Stimulated activated CD8-positive, alpha-beta memory T cell treated with anti-CD3 and anti-CD28 coated beads, Interleukin-7, amount 100 ng/mL, for 4 hours (primary cell): ENCODE measurements around the gene RBM6.
A peak's percentile ranks its signal among the peaks of the same experiment; 100 is the strongest.
"Not testable (repeated sequence)": the region's sequence is repeated elsewhere in the genome, so short reads cannot be mapped to it uniquely, and the experiment has no call there.

ENCODE experiments used
- DNase-seq, 2 donors: peaks; one replicate each; pipeline ENCODE4 v3.0.0-alpha.2; 2020; ENCODE audit warnings: low read depth in 2 of 2

The RBM6 gene

GRCh38 chr3:49914906-49915305 is 25.0 kb upstream of the RBM6 start:
- DNase-seq: no peak

- no peak for DNase-seq
These were observed 23.3 kb upstream of the RBM6 start for GRCh38 chr3:49916686-49917085.

GRCh38 chr3:49917806-49918590 is 22.0 kb upstream of the RBM6 start:
- not testable (repeated sequence) for DNase-seq

GRCh38 chr3:49924683-49925082 is 15.3 kb upstream of the RBM6 start:
- DNase-seq: no peak

GRCh38 chr3:49925485-49925884 is 14.5 kb upstream of the RBM6 start:
- no peak for DNase-seq

GRCh38 chr3:49926117-49926728 is 13.7 kb upstream of the RBM6 start:
- DNase-seq: no peak

- no peak for DNase-seq
These were observed 12.2 kb upstream of the RBM6 start for GRCh38 chr3:49927798-49928197.

GRCh38 chr3:49928481-49929017 is 11.4 kb upstream of the RBM6 start:
- no peak for DNase-seq

GRCh38 chr3:49929291-49930167 is 10.4 kb upstream of the RBM6 start, which contains the start of gene MON1A:
Gene MON1A, minus strand, starts transcription at chr3:49929811. Its CDS starts 16,465 bp downstream, at chr3:49913346.
- DNase-seq: peak; percentile 68 to 77

GRCh38 chr3:49930168-49930690 is 9.7 kb upstream of the RBM6 start:
- DNase-seq: no peak

GRCh38 chr3:49930922-49931321 is 9.0 kb upstream of the RBM6 start:
- DNase-seq: no peak

GRCh38 chr3:49932281-49932680 is 7.7 kb upstream of the RBM6 start:
- DNase-seq: not testable (repeated sequence)

- DNase-seq: no peak
These were observed 2.9 kb upstream of the RBM6 start for GRCh38 chr3:49937090-49937489.

- DNase-seq: no peak
These were observed 808 bp downstream of the RBM6 start for GRCh38 chr3:49940667-49941249.

- DNase-seq: no peak
These were observed 2.7 kb downstream of the RBM6 start for GRCh38 chr3:49942651-49943050.

- DNase-seq: no peak
These were observed 13.0 kb downstream of the RBM6 start for GRCh38 chr3:49952924-49953323.

- no peak for DNase-seq
These were observed 15.7 kb downstream of the RBM6 start for GRCh38 chr3:49955636-49956035.

GRCh38 chr3:49966233-49966942 is 26.4 kb downstream of the RBM6 start:
- DNase-seq: no peak

GRCh38 chr3:49967291-49967690 is 27.3 kb downstream of the RBM6 start:
- no peak for DNase-seq

- DNase-seq: no peak
These were observed 28.4 kb downstream of the RBM6 start for GRCh38 chr3:49968346-49968745.

GRCh38 chr3:49972656-49973055 is 32.7 kb downstream of the RBM6 start:
- DNase-seq: no peak
